Activated naive CD4-positive, alpha-beta T cell treated with anti-CD3 and anti-CD28 coated beads, Interleukin-2, amount 10 ng/mL, durations not matched to agents 7 days and 5 days (primary cell): ENCODE results near the gene LCLAT1.
"Not testable (repeated sequence)": the region's sequence is repeated elsewhere in the genome, so short reads cannot be mapped to it uniquely, and the experiment has no call there.

Experiments
- CTCF ChIA-PET: fragments of 350-600 bp; sonication (Branson Sonifier 250); formaldehyde crosslinking; loops from one replicate; lab custom pipeline; 2021; ENCODE audit warnings: antibody characterized with exemption; lab: Charles Lee
- DNase-seq: peaks from one replicate; pipeline ENCODE4 v3.0.0-alpha.2; 2020
- H3K27ac Mint-ChIP-seq: one replicate; pipeline ENCODE4 v1.8.0; 2021; ENCODE audit warnings: mild to moderate bottlenecking, moderate library complexity, mixed read lengths
- H3K27me3 Mint-ChIP-seq: one replicate; pipeline ENCODE4 v1.8.0; 2021; ENCODE audit warnings: mild to moderate bottlenecking, mixed read lengths
- H3K36me3 Mint-ChIP-seq: one replicate; pipeline ENCODE4 v1.8.0; 2021; ENCODE audit warnings: mixed read lengths
- H3K4me1 Mint-ChIP-seq: one replicate; pipeline ENCODE4 v1.8.0; 2021; ENCODE audit warnings: mixed read lengths
- H3K4me3 Mint-ChIP-seq: one replicate; pipeline ENCODE4 v1.8.0; 2021; ENCODE audit warnings: mild to moderate bottlenecking, moderate library complexity, mixed read lengths
- H3K9me3 Mint-ChIP-seq: one replicate; pipeline ENCODE4 v1.8.0; 2021; ENCODE audit warnings: mixed read lengths

Gene LCLAT1

GRCh38 chr2:30633039-30633438, 186.0 kb downstream of the LCLAT1 start:
- CTCF ChIA-PET, result no interaction called here
- H3K36me3 Mint-ChIP-seq, result peaks cover 2% of the 10 kb centered on the region
- no peaks in the 10 kb centered on the region for H3K9me3 Mint-ChIP-seq
- H3K4me1 Mint-ChIP-seq, result peaks cover 10% of the 10 kb centered on the region
- H3K27ac Mint-ChIP-seq, result no peak overlapping the region
- no peak for DNase-seq
- H3K4me3 Mint-ChIP-seq, result no peak overlapping the region
- H3K27me3 Mint-ChIP-seq, result no peaks in the 10 kb centered on the region

GRCh38 chr2:30636311-30636710, 189.3 kb downstream of the LCLAT1 start:
- Mint-ChIP-seq H3K36me3 (peaks cover 2% of the 10 kb centered on the region), H3K9me3 (no peaks in the 10 kb centered on the region), H3K4me1 (peaks cover 2% of the 10 kb centered on the region), H3K27ac (no peak overlapping the region), H3K27me3 (no peaks in the 10 kb centered on the region), H3K4me3 (no peak overlapping the region)
- CTCF ChIA-PET, result no interaction called here
- DNase-seq, result no peak

DNA sequence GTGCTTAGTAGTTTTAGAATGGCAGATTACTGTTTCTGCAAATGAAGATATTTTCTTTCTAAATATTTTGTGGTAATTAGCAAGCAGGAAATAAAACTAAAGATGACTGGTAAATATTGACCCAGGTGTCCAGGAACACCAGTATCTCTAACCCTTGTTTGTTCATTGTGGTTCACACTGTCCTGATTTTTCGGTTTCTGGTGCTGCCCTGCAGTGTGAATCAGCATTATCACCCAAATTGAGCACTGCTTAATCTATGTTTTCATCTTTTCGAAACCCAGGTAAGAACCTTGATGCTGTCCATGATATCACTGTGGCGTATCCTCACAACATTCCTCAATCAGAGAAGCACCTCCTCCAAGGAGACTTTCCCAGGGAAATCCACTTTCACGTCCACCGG, 192.8 kb downstream of the LCLAT1 start:
- H3K27ac Mint-ChIP-seq, result no peak overlapping the region

GRCh38 chr2:30641765-30642345, 194.8 kb downstream of the LCLAT1 start:
- peaks cover 2% of the 10 kb centered on the region for H3K36me3 Mint-ChIP-seq
- CTCF ChIA-PET, result interaction anchor here (0.6 kb wide), 1 partner anchor 484 kb away, joined by 3 read pairs; no protein-coding TSS in a partner anchor
- no peaks in the 10 kb centered on the region for H3K9me3 Mint-ChIP-seq
- no peaks in the 10 kb centered on the region for H3K4me1 Mint-ChIP-seq
- no peak overlapping the region for H3K4me3 Mint-ChIP-seq
- H3K27me3 Mint-ChIP-seq, result no peaks in the 10 kb centered on the region
- DNase-seq, result no peak
- H3K27ac Mint-ChIP-seq, result no peak overlapping the region

More for the DNA sequence above, 192.8 kb downstream of the LCLAT1 start:
- Mint-ChIP-seq H3K4me1 (no peaks in the 10 kb centered on the region), H3K4me3 (no peak overlapping the region), H3K27me3 (no peaks in the 10 kb centered on the region), H3K9me3 (no peaks in the 10 kb centered on the region), H3K36me3 (peaks cover 2% of the 10 kb centered on the region)
- CTCF ChIA-PET, result interaction anchor here (0.8 kb wide), 1 partner anchor 72 kb away, joined by 4 read pairs; no protein-coding TSS in a partner anchor
- DNase-seq, result no peak

DNA sequence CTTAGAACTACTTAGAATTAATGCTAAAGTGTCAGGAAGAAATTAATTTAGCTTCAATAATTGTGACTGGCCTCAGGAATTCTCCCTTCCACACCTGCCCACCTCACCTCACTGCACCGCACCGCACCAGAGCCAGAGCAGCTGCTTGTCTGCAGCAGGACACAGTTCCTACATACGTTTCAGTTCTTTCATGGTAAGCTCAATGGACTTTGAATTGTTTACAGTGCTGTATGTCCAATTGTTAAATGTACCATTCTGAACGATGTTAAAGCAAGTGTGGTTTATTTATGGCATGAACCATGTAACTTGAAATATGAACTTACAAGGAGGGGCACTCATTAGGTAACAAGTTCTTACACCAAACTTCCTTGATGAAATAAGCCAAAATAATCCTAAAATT, 196.0 kb downstream of the LCLAT1 start:
- DNase-seq, H3K9me3 Mint-ChIP-seq, H3K4me1 Mint-ChIP-seq, H3K27me3 Mint-ChIP-seq, H3K27ac Mint-ChIP-seq, H3K36me3 Mint-ChIP-seq, H3K4me3 Mint-ChIP-seq: not testable (repeated sequence)
- CTCF ChIA-PET, result interaction anchor here (1.1 kb wide), 1 partner anchor 478 kb away, joined by 3 read pairs; no protein-coding TSS in a partner anchor

DNA sequence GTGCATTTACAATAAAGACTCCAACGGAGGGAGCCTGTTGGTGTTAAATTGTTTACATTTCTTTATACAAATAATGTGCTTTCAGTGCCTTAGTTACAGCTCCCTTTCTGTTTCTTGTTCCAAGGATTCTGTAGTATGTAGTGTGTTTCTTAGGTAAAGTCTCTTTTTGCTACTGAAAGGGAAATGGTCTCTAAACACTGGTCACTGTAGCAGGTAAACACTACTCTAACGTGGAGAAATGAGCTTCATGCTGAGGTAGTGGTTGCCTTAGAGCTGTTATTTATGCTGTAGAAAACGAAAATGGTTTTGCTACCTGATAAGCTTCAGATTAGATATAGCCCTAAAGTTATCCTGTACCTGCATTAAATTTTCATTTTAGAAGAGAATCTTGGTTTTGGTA, 196.6 kb downstream of the LCLAT1 start:
- no peak overlapping the region for H3K4me3 Mint-ChIP-seq

GRCh38 chr2:30645081-30645744, 198.2 kb downstream of the LCLAT1 start:
- no peak overlapping the region for H3K4me3 Mint-ChIP-seq
- no peaks in the 10 kb centered on the region for H3K9me3 Mint-ChIP-seq
- H3K4me1 Mint-ChIP-seq, result no peaks in the 10 kb centered on the region
- no peak for DNase-seq
- CTCF ChIA-PET, result interaction anchor here (1.1 kb wide), 1 partner anchor 480 kb away, joined by 4 read pairs; no protein-coding TSS in a partner anchor
- no peaks in the 10 kb centered on the region for H3K36me3 Mint-ChIP-seq
- no peak overlapping the region for H3K27ac Mint-ChIP-seq
- no peaks in the 10 kb centered on the region for H3K27me3 Mint-ChIP-seq

More for the DNA sequence above, 196.6 kb downstream of the LCLAT1 start:
- Mint-ChIP-seq H3K4me1 (no peaks in the 10 kb centered on the region), H3K9me3 (no peaks in the 10 kb centered on the region), H3K27me3 (no peaks in the 10 kb centered on the region), H3K27ac (no peak overlapping the region), H3K36me3 (peaks cover 2% of the 10 kb centered on the region)
- CTCF ChIA-PET, result interaction anchor here (1.1 kb wide), 1 partner anchor 479 kb away, joined by 3 read pairs; no protein-coding TSS in a partner anchor
- no peak for DNase-seq

GRCh38 chr2:30645745-30646119, 198.7 kb downstream of the LCLAT1 start:
- no peaks in the 10 kb centered on the region for H3K36me3 Mint-ChIP-seq
- no peak for DNase-seq
- no peaks in the 10 kb centered on the region for H3K4me1 Mint-ChIP-seq
- no peak overlapping the region for H3K4me3 Mint-ChIP-seq
- no peaks in the 10 kb centered on the region for H3K27me3 Mint-ChIP-seq
- no peak overlapping the region for H3K27ac Mint-ChIP-seq
- H3K9me3 Mint-ChIP-seq, result no peaks in the 10 kb centered on the region
- CTCF ChIA-PET, result interaction anchor here (1.1 kb wide), 1 partner anchor 480 kb away, joined by 4 read pairs; no protein-coding TSS in a partner anchor

DNA sequence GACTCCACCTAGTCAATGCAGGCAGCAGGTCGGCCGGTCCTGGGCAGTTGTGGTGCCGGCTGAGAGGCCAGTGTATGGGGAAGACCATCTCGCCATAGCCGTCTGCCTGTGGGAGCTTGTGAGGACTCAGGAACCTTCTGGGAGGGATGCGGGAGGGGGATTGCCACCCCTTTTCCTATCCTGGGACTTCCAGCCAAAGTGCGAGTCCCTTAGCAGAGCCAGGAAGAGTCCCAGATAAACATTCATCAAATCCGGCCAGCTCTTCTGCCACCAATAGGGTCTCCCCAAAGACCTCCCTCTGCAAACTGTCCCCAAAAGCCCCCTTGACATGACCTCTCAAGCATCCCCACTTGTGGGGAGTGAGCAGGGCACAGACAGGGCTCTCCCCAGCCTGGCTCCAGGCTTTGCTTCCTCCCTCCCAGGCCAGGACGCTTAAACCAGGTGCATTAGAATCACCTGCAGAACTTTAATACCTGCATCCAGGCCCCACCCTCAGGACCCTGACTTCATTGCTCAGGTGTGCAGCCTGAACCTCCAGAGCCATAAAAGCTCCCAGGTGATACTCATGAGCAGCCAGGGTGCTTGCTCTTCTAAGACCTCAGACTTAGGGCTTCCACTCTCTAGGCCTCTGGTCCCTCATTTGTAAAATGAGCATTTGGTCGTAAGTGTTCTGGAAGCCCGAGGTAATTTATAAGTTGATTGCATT, 200.9 kb downstream of the LCLAT1 start:
- Mint-ChIP-seq H3K27me3 (no peaks in the 10 kb centered on the region), H3K4me3 (no peak overlapping the region), H3K36me3 (no peaks in the 10 kb centered on the region), H3K4me1 (no peaks in the 10 kb centered on the region), H3K27ac (no peak overlapping the region), H3K9me3 (no peaks in the 10 kb centered on the region)
- CTCF ChIA-PET, result interaction anchor here (0.9 kb wide), 1 partner anchor 64 kb away, joined by 3 read pairs; no protein-coding TSS in a partner anchor
- DNase-seq, result no peak

- no peak overlapping the region for H3K27ac Mint-ChIP-seq
- no peak overlapping the region for H3K4me3 Mint-ChIP-seq
Observed at GRCh38 chr2:30649278-30649677, 202.2 kb downstream of the LCLAT1 start.

GRCh38 chr2:30649828-30650227, 202.8 kb downstream of the LCLAT1 start:
- CTCF ChIA-PET, result interaction anchor here (1.8 kb wide), 1 partner anchor 62 kb away, joined by 6 read pairs; no protein-coding TSS in a partner anchor
- no peaks in the 10 kb centered on the region for H3K36me3 Mint-ChIP-seq
- DNase-seq, result no peak
- no peaks in the 10 kb centered on the region for H3K4me1 Mint-ChIP-seq
- no peak overlapping the region for H3K27ac Mint-ChIP-seq
- H3K27me3 Mint-ChIP-seq, result no peaks in the 10 kb centered on the region
- H3K4me3 Mint-ChIP-seq, result no peak overlapping the region
- H3K9me3 Mint-ChIP-seq, result no peaks in the 10 kb centered on the region

More at GRCh38 chr2:30649278-30649677, 202.2 kb downstream of the LCLAT1 start:
- CTCF ChIA-PET, result interaction anchor here (1.8 kb wide), 1 partner anchor 62 kb away, joined by 6 read pairs; no protein-coding TSS in a partner anchor
- no peak for DNase-seq
- H3K4me1 Mint-ChIP-seq, result no peaks in the 10 kb centered on the region
- H3K27me3 Mint-ChIP-seq, result no peaks in the 10 kb centered on the region
- H3K36me3 Mint-ChIP-seq, result no peaks in the 10 kb centered on the region
- H3K9me3 Mint-ChIP-seq, result no peaks in the 10 kb centered on the region

DNA sequence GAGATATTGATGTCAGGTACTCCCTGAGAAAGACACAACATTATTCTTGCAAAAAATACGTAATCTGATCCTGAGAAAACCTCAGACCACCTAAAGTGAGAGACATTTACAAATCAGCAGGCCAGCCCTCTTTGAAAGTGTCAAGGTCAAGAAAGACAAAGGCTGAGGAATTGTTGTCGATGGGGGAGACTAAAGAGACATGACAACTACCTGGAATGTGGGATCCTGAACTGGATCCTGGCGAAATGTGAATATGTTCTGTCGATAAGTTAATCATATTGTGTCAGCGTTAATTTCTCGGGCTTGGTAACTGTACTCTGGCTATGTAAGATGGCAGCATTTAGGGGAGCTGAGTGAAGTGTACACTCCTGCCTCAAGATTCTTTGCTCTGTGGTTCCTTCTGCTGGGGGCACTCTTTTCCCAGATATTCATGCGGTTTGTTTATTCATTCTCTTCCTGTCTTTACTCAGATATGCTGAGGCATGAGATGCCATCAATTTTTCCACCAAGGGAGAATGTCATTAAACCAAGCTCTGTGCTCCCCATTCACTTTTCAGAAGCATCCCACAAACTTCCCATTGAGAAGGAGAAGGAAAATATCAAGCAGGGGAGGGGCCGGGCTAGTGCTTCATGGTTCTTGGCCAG, 205.3 kb downstream of the LCLAT1 start:
- Mint-ChIP-seq H3K36me3 (no peaks in the 10 kb centered on the region), H3K27me3 (peaks cover 6% of the 10 kb centered on the region), H3K4me3 (no peak overlapping the region), H3K27ac (no peak overlapping the region), H3K9me3 (no peaks in the 10 kb centered on the region), H3K4me1 (no peaks in the 10 kb centered on the region)
- CTCF ChIA-PET, result no interaction called here
- no peak for DNase-seq

GRCh38 chr2:30653847-30654246, 206.8 kb downstream of the LCLAT1 start:
- H3K4me3 Mint-ChIP-seq, result no peak overlapping the region
- H3K4me1 Mint-ChIP-seq, result no peaks in the 10 kb centered on the region
- peaks cover 6% of the 10 kb centered on the region for H3K27me3 Mint-ChIP-seq
- H3K9me3 Mint-ChIP-seq, result no peaks in the 10 kb centered on the region
- no peak overlapping the region for H3K27ac Mint-ChIP-seq
- H3K36me3 Mint-ChIP-seq, result no peaks in the 10 kb centered on the region
- CTCF ChIA-PET, result interaction anchor here (0.6 to 0.7 kb wide), 2 partner anchors 94 to 489 kb away, joined by 3 read pairs; no protein-coding TSS in a partner anchor
- no peak for DNase-seq

GRCh38 chr2:30654404-30654803, 207.4 kb downstream of the LCLAT1 start:
- Mint-ChIP-seq H3K27me3 (peaks cover 10% of the 10 kb centered on the region), H3K36me3 (no peaks in the 10 kb centered on the region), H3K4me1 (no peaks in the 10 kb centered on the region), H3K4me3 (no peak overlapping the region), H3K27ac (no peak overlapping the region), H3K9me3 (no peaks in the 10 kb centered on the region)
- no peak for DNase-seq
- CTCF ChIA-PET, result interaction anchor here (0.7 to 1.5 kb wide), 2 partner anchors 95 to 446 kb away, joined by 3 to 6 read pairs; no protein-coding TSS in a partner anchor
